Endothelial cell (in vitro differentiated cells): ENCODE measurements around the gene IFNA17. TPM values are rescaled to one million over a fixed set of nuclear protein-coding genes. Genes with fewer than 3 reads are reported as not detected.
A peak's percentile ranks its signal among the peaks of the same experiment; 100 is the strongest.
"Not testable (repeated sequence)": the region's sequence is repeated elsewhere in the genome, so short reads cannot be mapped to it uniquely, and the experiment has no call there.

Experiments used
- DNase-seq: peaks from one replicate; pipeline ENCODE4 v3.0.0; 2021; ENCODE audit warnings: low spot score
- H3K27ac Mint-ChIP-seq: one replicate; pipeline ENCODE4 v1.8.0; 2021; ENCODE audit warnings: mixed read lengths, inconsistent platforms; ENCODE audit not compliant: unreplicated experiment
- H3K27me3 Mint-ChIP-seq: one replicate; pipeline ENCODE4 v1.8.0; 2021; ENCODE audit warnings: mild to moderate bottlenecking, moderate library complexity, mixed read lengths, inconsistent platforms; ENCODE audit not compliant: unreplicated experiment
- H3K36me3 Mint-ChIP-seq: one replicate; pipeline ENCODE4 v1.8.0; 2021; ENCODE audit warnings: mild to moderate bottlenecking, low read depth, mixed read lengths, inconsistent platforms; ENCODE audit not compliant: unreplicated experiment
- H3K4me1 Mint-ChIP-seq: one replicate; pipeline ENCODE4 v1.8.0; 2021; ENCODE audit warnings: mild to moderate bottlenecking, mixed read lengths, inconsistent platforms; ENCODE audit not compliant: unreplicated experiment
- H3K4me3 Mint-ChIP-seq: one replicate; pipeline ENCODE4 v1.8.0; 2021; ENCODE audit warnings: mild to moderate bottlenecking, mixed read lengths, inconsistent platforms; ENCODE audit not compliant: unreplicated experiment
- H3K9me3 Mint-ChIP-seq: one replicate; pipeline ENCODE4 v1.8.0; 2021; ENCODE audit warnings: mixed read lengths, inconsistent platforms; ENCODE audit not compliant: unreplicated experiment
- total RNA-seq: library from RNA; stranded (reverse); fragmentation: NEBNext Ultra II Directional; extraction: Animal tissue kit (Norgen Biotek cat#: 25700); gene quantifications from one replicate; pipeline ENCODE4 v1.2.1, GENCODE V29; 2021; ENCODE audit not compliant: unreplicated experiment
- TF ChIP-seq, protein P1 (sequence below): fragments of 200-600 bp; sonication (generic); IDR thresholded peaks from one replicate; pipeline ENCODE4 v1.5.0; 2021; ENCODE audit warnings: antibody characterized with exemption; ENCODE audit not compliant: unreplicated experiment

IFNA17 gene
- total RNA-seq, 1 donor from 2014 or later: not detected

DNA sequence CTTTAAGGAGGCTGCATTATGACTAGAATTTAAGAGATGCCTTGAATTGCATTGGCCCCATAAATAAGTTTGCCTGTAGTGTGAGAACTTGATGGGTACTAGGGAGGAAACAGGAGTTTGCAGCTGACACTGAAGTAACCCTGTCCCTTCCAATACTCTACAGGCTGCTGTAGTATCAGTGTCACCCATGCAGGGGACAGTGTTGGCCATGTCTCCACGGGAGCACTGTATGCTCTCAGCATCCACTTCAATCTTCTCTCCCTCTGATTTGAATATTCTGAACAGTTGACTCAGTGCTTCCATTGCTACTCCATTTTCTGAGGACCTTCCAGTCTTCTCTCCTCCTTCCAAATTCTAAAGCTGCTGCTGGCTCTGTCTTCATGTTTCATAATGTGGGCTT is 23.2 kb upstream of the IFNA17 start:
- Mint-ChIP-seq H3K9me3 (no peaks in the 10 kb centered on the region), H3K4me1 (peaks cover 3% of the 10 kb centered on the region), H3K36me3 (no peaks in the 10 kb centered on the region), H3K27ac (no peak overlapping the region), H3K27me3 (no peaks in the 10 kb centered on the region), H3K4me3 (no peak overlapping the region)
- TF ChIP-seq, protein P1, sequence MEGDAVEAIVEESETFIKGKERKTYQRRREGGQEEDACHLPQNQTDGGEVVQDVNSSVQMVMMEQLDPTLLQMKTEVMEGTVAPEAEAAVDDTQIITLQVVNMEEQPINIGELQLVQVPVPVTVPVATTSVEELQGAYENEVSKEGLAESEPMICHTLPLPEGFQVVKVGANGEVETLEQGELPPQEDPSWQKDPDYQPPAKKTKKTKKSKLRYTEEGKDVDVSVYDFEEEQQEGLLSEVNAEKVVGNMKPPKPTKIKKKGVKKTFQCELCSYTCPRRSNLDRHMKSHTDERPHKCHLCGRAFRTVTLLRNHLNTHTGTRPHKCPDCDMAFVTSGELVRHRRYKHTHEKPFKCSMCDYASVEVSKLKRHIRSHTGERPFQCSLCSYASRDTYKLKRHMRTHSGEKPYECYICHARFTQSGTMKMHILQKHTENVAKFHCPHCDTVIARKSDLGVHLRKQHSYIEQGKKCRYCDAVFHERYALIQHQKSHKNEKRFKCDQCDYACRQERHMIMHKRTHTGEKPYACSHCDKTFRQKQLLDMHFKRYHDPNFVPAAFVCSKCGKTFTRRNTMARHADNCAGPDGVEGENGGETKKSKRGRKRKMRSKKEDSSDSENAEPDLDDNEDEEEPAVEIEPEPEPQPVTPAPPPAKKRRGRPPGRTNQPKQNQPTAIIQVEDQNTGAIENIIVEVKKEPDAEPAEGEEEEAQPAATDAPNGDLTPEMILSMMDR: no peak
- DNase-seq: no peak

DNA sequence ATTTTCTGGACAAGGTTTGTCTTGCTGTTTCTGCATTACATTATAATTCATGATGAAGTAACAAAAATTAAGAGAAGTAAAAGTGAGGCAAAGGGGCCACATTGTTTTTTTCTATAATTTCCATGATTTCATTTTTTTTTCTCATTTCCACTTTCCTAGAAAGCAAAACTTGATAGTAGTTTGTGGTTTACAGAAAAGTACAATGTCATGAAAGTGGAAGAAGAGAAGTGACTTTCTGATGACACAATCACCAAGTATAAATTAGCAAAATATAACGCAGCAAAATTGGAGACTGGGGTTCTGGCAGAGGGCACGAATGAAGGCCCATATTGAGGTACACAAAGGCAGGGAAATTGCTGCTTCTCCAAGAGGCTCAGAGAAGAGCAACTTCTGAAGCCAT is 16.8 kb upstream of the IFNA17 start:
- Mint-ChIP-seq H3K36me3 (no peaks in the 10 kb centered on the region), H3K4me1 (no peaks in the 10 kb centered on the region), H3K4me3 (no peak overlapping the region), H3K27me3 (no peaks in the 10 kb centered on the region), H3K27ac (no peak overlapping the region), H3K9me3 (no peaks in the 10 kb centered on the region)
- DNase-seq: no peak
- TF ChIP-seq, protein P1: no peak

- H3K4me3 Mint-ChIP-seq: no peak within 1 kb of the TSS
- no peaks in the 10 kb centered on the region for H3K9me3 Mint-ChIP-seq
- H3K36me3 Mint-ChIP-seq: no peaks in the 10 kb centered on the region
- H3K4me1 Mint-ChIP-seq: no peaks in the 10 kb centered on the region
- no peak for DNase-seq
- H3K27ac Mint-ChIP-seq: no peak within 1 kb of the TSS
- TF ChIP-seq, protein P1: no peak
- H3K27me3 Mint-ChIP-seq: no peaks in the 10 kb centered on the region
These were observed 11.9 kb upstream of the IFNA17 start, which contains the start of gene IFNA14 for GRCh38 chr9:21239911-21240310. TSS of gene IFNA14 (minus strand) at chr9:21240005. CDS start at chr9:21239935, 70 bp downstream.

DNA sequence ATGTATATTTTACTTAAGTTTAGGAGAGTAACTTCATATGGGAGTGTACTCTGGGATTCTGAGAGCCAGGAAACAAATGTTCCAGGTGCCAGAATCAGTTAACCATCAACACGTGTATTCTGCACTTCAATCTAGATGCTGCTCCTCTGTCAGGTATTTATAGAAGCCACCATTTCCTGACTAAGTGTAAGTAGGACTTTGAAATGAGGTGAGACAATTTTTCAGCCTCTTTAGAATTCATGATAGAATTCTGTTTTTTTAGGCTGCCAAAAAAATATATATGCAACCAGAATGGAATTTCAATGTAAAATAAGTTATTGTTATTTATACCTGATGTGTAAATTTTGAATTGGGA is 8.3 kb upstream of the IFNA17 start:
- H3K4me3 Mint-ChIP-seq, H3K9me3 Mint-ChIP-seq, DNase-seq, H3K4me1 Mint-ChIP-seq, H3K36me3 Mint-ChIP-seq, H3K27ac Mint-ChIP-seq, H3K27me3 Mint-ChIP-seq: not testable (repeated sequence)

DNA sequence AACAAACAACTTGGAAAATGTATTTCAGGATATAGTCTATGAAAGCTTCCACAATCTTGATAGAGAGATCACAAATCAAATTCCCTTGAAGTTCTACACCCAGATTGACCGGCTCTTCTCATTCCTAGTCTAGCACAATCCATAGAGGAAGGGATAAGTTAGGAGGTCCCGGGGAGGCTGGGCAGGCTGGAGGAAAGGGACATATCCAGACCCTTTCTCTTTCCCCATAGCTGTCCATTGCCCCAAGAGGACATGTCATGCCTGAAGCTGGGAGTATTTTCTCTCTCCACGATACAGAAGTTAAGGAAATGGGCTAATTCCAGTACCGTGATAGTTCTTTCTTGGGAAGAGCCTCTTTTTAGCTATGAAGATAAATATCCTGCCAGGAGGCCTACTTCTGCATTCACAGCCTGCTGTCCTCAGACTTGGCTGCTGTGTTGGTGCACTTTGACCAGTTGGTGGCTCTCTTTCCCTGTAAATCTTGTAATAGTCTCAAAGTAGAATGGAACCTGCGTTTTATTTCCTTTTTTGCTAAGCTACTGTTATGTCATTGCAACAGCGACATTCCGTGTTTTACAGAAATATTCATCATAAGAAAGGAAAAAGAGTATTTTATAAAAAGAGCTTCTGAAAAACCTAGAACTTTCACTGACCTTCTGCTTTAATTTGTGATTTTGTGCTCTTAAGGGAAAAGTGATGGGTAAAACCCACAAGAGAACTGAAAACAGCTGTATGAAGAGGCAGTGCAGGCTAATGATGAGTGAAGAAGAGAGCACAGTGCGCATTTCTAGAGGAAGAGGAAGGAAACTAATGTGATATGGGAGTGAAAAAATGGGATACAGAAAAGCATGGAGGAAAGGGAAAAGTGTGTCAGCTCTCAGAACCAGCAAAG is 7.7 kb upstream of the IFNA17 start:
- not testable (repeated sequence) for H3K4me3 Mint-ChIP-seq, H3K27ac Mint-ChIP-seq, H3K27me3 Mint-ChIP-seq, H3K9me3 Mint-ChIP-seq, H3K36me3 Mint-ChIP-seq, H3K4me1 Mint-ChIP-seq
- peak; percentile 28 for DNase-seq
- TF ChIP-seq, protein P1: peak; percentile 16
